ENCODE results near the gene FOXB1.

The FOXB1 gene

DNA sequence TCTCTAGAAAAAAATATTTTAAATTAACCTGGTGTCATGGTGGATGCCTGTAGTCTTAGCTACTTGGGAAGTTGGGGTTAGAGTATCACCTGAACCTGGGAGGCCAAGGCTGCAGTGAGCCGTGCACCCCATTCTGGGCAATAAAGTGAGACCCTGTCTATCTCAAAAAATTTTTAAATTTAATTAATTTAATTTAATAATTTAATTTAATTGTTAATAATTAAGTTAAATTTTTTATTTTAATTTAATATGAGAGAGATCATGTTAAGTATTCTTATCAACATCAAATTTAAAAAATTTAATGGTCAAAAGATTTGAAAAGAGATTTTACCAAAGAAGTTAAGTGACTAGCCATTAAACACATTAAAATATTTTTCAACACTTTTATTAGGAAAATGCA, 40.8 kb upstream of the FOXB1 start:
- DNase-seq (ENCODE audit: low read depth in 1 of 2, low spot score in 1 of 2), result no peak
- Histone ChIP-seq H3K27ac (replicated peaks) (no peak overlapping the region), H3K4me3 (replicated peaks; ENCODE audit: insufficient read depth, low read length) (no peak overlapping the region), H3K27me3 (ENCODE audit: insufficient read depth, poor library complexity, severe bottlenecking) (no peaks in the 10 kb centered on the region)
- no peak for TF ChIP-seq POLR2AphosphoS5 (IDR thresholded peaks at IDR 0.05; ENCODE audit: low read depth)
- no peak for TF ChIP-seq SPI1 (IDR thresholded peaks at IDR 0.05; ENCODE audit: borderline replicate concordance, low read depth)
- TF ChIP-seq, protein P1, sequence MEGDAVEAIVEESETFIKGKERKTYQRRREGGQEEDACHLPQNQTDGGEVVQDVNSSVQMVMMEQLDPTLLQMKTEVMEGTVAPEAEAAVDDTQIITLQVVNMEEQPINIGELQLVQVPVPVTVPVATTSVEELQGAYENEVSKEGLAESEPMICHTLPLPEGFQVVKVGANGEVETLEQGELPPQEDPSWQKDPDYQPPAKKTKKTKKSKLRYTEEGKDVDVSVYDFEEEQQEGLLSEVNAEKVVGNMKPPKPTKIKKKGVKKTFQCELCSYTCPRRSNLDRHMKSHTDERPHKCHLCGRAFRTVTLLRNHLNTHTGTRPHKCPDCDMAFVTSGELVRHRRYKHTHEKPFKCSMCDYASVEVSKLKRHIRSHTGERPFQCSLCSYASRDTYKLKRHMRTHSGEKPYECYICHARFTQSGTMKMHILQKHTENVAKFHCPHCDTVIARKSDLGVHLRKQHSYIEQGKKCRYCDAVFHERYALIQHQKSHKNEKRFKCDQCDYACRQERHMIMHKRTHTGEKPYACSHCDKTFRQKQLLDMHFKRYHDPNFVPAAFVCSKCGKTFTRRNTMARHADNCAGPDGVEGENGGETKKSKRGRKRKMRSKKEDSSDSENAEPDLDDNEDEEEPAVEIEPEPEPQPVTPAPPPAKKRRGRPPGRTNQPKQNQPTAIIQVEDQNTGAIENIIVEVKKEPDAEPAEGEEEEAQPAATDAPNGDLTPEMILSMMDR (IDR thresholded peaks at IDR 0.05; ENCODE audit: insufficient read depth, low read length), result no peak
- TF ChIP-seq, protein P2, sequence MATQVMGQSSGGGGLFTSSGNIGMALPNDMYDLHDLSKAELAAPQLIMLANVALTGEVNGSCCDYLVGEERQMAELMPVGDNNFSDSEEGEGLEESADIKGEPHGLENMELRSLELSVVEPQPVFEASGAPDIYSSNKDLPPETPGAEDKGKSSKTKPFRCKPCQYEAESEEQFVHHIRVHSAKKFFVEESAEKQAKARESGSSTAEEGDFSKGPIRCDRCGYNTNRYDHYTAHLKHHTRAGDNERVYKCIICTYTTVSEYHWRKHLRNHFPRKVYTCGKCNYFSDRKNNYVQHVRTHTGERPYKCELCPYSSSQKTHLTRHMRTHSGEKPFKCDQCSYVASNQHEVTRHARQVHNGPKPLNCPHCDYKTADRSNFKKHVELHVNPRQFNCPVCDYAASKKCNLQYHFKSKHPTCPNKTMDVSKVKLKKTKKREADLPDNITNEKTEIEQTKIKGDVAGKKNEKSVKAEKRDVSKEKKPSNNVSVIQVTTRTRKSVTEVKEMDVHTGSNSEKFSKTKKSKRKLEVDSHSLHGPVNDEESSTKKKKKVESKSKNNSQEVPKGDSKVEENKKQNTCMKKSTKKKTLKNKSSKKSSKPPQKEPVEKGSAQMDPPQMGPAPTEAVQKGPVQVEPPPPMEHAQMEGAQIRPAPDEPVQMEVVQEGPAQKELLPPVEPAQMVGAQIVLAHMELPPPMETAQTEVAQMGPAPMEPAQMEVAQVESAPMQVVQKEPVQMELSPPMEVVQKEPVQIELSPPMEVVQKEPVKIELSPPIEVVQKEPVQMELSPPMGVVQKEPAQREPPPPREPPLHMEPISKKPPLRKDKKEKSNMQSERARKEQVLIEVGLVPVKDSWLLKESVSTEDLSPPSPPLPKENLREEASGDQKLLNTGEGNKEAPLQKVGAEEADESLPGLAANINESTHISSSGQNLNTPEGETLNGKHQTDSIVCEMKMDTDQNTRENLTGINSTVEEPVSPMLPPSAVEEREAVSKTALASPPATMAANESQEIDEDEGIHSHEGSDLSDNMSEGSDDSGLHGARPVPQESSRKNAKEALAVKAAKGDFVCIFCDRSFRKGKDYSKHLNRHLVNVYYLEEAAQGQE (IDR thresholded peaks at IDR 0.05; ENCODE audit: insufficient replicate concordance, low read depth), result no peak
- TF ChIP-seq GABPA (IDR thresholded peaks at IDR 0.05; ENCODE audit: low read depth), result no peak

DNA sequence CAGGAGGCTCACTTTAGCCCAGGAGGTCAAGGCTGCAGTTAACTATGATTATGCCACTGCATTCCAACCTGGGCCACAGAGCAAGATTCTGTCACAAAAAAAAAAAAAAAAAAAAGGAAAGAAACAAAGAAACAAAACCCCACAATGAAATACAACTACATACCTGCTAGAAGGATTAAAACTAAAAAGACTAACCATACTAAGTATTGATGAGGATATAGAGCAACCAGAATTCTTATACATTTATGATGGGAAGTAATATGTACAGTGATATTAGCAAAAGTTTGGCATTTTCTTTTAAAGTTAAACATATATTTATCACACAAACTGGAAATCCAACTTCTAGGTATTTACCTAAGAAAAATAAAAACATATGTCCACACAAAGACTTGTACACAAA, 40.2 kb upstream of the FOXB1 start:
- Histone ChIP-seq H3K27ac (replicated peaks) (no peak overlapping the region), H3K27me3 (ENCODE audit: insufficient read depth, poor library complexity, severe bottlenecking) (no peaks in the 10 kb centered on the region), H3K4me3 (replicated peaks; ENCODE audit: insufficient read depth, low read length) (no peak overlapping the region)
- no peak for DNase-seq (ENCODE audit: low read depth in 1 of 2, low spot score in 1 of 2)
- TF ChIP-seq, protein P2 (IDR thresholded peaks at IDR 0.05; ENCODE audit: insufficient replicate concordance, low read depth), result no peak
- TF ChIP-seq SPI1 (IDR thresholded peaks at IDR 0.05; ENCODE audit: borderline replicate concordance, low read depth) (no peak), GABPA (IDR thresholded peaks at IDR 0.05; ENCODE audit: low read depth) (no peak), POLR2AphosphoS5 (IDR thresholded peaks at IDR 0.05; ENCODE audit: low read depth) (no peak)
- TF ChIP-seq, protein P1 (IDR thresholded peaks at IDR 0.05; ENCODE audit: insufficient read depth, low read length), result no peak

DNA sequence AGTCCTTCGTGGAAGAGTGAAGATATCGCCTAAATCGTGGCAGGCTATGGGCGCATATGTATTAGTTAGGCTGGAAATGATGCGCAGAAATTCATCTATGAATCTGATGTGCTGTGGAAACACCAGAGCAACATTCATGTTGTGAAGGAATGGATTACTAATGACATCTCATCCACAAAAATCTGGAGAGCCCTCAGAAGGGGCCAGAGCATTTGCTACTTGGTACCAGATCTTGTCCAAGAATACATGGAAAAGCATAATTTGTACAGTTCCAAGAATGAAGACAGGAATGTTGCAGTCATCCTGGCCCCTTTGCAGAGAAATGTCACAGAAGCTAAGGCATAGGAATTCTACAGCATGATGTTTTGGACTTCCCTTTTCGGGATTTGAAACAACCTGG, 38.4 kb upstream of the FOXB1 start:
- no peak for TF ChIP-seq GABPA (IDR thresholded peaks at IDR 0.05; ENCODE audit: low read depth)
- TF ChIP-seq POLR2AphosphoS5 (IDR thresholded peaks at IDR 0.05; ENCODE audit: low read depth), result no peak
- no peak for TF ChIP-seq SPI1 (IDR thresholded peaks at IDR 0.05; ENCODE audit: borderline replicate concordance, low read depth)
- TF ChIP-seq, protein P1 (IDR thresholded peaks at IDR 0.05; ENCODE audit: insufficient read depth, low read length), result no peak
- TF ChIP-seq, protein P2 (IDR thresholded peaks at IDR 0.05; ENCODE audit: insufficient replicate concordance, low read depth), result no peak

More for the DNA sequence above, 38.4 kb upstream of the FOXB1 start:
- H3K27ac ChIP-seq (replicated peaks), result no peak overlapping the region
- H3K27me3 ChIP-seq (ENCODE audit: insufficient read depth, poor library complexity, severe bottlenecking), result no peaks in the 10 kb centered on the region
- DNase-seq (ENCODE audit: low read depth in 1 of 2, low spot score in 1 of 2), result no peak
- H3K4me3 ChIP-seq (replicated peaks; ENCODE audit: insufficient read depth, low read length), result no peak overlapping the region
